HG03469 (cell line): ENCODE data around the gene ST3GAL6.

Source experiments
- ATAC-seq: cut with Tn5 transposase; IDR thresholded peaks from one replicate; pipeline ENCODE4 v1.9.1; 2021; ENCODE audit warnings: mild to moderate bottlenecking, moderate library complexity, moderate number of reproducible peaks; ENCODE audit not compliant: unreplicated experiment

Gene ST3GAL6

DNA sequence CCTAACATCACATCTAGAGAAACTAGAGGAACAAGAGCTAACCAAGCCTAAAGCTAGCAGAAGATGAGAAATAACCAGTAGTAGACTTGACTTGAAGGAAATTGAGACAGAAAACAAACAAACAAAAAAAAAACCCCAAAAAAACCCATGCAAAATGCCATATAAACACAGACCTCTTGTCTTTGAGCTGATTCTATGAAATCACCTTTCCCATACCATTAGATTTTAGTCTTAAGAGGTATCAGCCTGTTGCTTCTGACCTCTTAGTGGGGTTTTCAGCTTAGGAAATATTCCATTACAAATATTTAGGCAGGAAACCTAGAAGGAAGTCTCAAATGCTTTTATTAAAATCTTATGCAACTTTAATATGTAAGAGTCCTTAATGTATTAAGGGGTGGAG is 23.9 kb upstream of the ST3GAL6 start:
- ATAC-seq: no peak

DNA sequence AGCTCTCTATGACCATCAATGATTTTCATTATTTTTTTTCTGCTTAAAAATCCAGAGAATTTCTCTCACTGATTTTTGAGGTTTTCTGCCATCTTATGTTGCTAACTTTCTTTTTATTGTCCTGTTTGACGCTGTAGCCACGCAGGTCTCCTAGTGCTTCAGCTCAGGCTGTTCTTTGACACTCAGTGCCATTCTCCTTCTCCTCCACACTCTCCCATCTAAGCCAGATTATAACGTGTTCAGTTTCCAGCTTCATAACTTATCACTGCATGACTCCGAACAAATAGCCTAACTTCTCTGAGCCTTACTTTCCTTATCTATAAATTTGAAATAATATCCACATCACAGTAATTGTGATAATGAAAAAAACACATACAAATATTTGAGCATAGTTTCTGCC is 22.8 kb upstream of the ST3GAL6 start:
- ATAC-seq: no peak

DNA sequence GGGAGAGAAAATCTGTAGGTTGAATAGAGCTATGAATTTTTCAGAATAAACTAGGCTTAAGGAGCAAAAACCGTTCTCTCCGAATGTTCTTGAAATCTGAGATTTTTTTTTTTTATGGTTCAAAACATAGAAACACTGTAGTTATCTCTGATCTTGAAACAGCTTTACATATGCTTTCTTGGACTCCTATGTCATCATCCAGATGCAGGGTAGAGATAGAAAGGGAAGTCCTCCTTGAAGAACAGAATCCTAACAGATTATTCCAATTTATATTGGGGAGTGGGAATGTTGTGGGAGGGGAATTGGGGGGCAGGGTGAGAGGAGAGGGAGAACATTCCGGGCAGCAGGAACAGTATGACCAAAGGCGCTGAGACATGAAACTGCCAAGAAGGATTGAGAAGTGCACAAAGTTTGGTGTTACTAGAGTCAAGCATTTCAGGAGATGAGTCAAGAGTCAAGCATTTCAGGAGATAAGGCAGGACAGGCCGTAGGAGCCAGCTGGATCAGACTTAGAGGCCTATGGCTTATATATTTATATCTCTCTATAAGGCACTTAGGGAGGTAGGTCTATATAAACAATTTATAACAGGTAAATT is 21.9 kb upstream of the ST3GAL6 start:
- no peak for ATAC-seq

DNA sequence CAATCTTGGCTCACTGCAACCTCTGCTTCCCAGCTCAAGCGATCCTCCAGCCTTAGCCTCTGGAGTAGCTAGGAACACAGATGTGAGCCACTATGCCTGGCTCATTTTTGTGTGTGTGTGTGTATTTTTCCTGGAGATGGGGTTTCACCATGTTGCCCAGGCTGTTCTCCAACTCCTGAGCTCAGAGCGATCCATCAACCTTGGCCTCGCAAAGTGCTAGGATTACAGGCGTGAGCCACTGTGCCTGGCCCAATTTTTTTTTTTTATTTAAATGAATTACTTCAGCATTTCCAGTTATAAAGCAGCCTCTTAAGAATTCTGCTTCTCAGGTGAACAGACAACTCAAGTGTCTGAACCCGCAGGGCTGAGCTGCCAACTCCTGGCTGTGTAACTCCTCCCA is 20.1 kb upstream of the ST3GAL6 start:
- no peak for ATAC-seq

DNA sequence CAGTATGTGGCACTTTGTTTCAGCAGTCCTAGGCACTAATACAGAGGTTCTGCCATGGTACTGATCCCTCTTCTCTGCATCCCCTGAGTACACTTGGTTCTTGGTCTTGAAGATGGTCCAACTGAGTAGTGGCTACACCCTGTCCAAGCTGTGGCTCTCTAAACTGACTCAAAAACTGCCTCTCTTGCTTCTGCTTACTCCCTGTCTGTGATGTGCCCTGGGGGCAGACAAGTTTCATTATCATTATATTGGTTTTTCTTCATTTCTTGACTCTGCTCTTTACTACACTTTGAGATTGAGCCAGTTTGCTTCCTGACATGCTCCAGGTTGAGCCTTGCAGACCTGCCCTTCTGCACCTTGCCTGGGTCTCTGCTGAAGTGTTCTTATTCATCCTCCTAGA is 18.9 kb upstream of the ST3GAL6 start:
- peak; percentile 32 for ATAC-seq

DNA sequence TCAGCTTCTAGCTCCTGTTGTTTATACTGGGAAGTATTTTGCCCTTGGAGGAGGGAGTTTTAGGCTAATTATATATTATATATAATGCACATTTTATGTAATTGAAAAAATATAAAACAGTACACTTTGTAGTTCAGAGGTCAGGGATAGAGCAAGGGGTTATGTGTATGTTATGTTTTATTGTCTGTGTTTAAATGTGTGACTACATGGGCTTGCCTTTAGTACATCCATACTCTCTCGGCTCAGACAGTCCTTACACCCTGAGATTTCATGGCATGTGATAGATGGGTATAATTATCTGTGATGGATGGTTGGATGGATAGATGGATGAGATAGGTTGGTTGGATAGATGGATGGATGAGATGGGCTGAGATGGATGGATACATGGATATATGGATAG is 17.4 kb upstream of the ST3GAL6 start:
- ATAC-seq: no peak

DNA sequence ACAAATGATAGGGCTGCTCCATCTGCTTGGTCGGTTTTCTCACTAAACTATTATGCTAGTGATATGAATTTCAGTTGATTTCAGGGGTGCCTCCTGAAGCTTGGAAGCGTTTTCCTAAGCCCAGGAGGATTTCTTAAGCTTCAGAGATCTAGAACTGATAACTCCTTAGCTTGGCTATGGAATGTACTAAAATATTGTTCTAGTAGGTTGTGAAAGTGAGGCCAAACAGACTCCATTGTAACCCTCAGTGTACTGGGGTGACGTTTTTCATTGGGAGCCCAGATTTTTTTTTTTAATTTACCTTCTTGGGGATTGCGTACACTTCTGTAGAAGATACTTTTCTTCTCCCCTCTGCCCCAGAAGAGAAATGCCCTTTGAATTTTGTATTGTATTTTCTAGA is 17.0 kb upstream of the ST3GAL6 start:
- no peak for ATAC-seq

DNA sequence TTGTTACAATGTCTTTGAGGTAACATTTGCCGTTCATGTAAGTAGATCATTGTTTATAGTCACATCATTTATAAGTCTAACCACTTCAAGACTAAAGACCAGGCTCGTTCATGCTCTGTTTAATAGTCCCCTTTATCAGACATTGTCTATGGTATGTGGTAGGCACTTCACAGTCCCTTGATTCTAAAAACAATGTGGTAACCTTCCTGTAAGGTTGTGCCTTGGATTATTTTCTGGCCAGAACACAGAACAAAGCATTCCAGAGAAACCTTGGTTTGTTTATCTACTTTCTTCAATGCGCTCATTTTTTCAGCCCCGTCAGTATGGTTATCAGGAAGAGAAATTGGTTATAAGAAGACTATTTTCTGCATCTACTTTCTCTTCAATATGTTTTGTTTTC is 16.3 kb upstream of the ST3GAL6 start:
- ATAC-seq: no peak

DNA sequence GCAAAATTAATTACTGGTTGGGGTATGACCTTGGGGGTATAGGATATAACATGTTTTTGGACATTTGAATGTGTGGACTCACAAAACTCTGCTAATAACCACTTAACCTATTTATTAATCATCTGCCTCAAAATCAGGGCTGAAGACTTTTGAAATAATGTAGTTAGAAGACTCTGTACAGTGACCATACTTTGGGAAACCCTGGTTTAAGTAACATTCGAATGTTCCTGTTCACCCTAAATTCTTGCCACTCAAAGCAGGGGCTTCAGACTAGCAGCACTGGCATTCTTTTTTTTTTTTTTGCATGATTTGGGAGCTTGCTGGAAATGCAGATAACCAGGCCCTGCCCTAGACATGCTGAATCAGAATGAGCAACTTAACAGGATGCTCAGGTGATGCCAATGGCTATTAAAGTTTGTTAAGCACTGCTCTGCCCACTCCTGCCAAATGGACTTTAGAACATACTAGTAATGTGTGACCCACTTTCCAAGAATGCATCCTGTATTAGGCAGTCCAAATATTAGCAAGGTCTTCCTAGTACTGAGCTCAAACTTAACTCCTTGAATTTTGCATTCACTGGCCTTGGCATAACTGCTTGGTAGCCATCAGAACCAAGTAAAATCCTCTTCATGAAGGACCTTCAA is 12.7 kb upstream of the ST3GAL6 start:
- no peak for ATAC-seq

DNA sequence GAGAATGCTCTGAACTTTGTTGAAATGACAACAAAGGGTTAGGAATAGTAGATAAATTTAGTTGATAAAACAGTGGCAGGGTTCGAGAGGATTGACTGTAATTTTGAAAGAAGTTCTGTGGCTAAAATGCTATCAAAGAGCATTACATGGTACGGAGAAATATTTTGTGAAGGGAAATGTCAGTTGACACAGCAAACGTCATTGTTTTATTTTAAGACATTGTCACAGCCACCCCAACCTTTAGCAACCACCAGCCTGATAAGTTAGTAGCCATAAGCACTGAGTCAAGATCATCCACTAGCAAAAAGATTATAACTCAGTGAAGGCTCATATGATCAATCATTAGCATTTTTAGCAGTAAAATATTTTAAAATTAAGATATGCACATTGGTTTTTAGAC is 8.7 kb upstream of the ST3GAL6 start:
- no peak for ATAC-seq

DNA sequence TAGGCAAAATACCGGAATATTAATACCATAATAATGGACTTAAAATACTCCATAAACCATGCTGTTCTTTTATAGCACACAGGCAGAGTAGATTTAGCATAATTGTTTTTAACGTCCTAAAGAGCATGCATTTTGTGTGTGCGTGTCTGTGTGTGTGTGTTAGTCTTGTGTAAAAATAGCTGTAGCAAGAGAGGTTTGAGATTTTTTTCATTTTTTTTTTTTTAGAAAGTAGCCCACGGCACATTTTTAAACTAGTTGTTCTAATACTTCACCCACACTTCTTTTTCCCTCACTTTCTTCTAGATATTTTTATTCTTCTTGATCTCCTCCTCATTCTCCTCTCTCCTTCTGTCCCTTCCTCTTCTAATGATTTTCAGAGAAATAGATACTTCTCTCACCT is 7.5 kb upstream of the ST3GAL6 start:
- no peak for ATAC-seq

DNA sequence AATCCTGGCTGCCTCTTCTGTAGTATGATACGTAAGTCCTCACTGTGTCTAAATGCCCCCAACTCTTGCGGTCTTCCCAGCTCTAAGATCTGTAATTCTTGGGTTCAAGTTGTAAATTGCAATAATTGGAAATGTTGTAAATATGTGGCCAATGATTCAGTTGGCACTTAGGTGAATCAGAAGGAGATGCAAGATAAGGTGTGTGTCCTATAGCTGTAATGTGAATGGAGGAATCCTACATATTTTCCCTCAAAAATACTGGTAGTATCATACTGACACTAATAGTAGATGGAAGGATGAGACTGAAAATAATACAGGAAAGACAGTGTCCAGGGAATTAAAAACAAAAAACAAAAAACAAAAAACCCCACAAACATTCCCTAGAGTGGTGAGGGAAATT is 3.5 kb upstream of the ST3GAL6 start:
- no peak for ATAC-seq

DNA sequence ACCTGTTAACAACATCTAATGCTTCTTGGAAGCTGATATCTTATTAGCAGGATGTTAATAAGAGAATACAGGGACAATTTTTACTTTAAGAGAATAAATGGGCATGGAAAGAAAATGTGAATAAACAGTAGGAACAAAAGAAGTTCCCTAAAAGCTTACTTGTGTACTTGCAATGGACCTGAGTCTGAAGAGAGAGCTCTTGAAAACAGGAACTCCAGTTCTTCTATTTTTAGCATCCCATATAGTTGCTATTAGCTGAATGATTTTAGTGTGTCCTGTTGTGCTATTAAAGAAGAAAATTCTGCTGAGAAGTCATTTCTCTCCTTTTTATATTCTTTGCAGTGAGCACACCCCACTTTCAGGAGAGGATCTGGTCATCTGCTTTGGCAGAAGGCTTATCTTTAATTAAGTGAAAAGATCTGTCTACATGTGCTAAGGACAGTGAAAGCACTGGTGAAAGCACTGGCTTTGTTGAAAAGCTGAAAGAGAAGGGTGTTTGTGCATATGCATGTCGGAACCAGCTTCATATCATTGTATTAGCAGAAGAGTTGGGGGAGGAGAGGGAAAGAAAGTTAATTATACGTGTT is 1.4 kb upstream of the ST3GAL6 start:
- ATAC-seq: no peak

DNA sequence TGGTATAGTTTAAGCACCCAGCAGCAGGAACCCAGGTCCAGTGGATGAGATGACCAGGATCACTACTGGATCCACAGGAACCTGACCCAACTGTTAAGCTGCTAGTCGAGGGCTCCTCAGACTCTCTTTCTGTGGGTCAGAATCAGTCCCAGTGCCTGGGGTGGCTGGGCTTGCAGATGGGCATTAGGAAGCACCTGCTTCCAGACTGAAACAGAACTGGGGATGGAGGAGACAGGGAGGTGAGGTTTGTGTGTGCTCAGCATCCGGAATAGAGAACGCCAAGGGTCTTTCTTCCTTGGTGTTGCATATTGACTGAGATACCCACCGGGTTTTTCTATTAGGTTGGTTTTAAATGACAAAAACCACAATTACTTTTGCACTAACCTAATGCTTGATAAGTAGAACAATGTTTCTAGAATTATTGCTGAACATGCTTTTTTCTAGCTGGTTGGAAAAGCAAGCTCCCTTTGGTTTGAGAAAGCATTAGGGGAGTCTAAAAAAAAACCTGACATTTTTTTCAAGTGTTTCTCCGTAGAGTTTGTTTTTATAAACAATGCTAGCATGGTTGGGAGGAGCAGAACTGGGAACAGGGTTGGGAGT is 779 bp downstream of the ST3GAL6 start:
- ATAC-seq: no peak

DNA sequence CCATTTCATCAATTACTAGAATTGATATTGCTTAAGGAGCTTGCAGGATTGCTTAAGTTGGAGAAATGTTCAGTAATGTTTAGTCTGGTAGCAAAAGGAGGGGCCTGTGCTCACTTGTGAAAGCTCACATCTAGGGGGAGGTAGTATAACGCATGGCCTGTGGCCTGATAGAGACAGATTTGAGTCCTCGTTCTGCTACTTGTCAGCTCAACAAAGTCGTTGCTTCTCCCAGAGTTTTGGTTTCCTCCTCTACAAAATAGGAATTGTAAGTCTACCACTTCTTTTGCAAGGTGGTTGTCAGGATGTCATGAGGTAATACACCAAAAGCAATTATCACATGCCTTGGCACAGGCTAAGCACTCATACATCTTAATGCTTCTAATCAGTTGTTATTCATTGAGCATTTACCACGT is 1.3 kb downstream of the ST3GAL6 start:
- ATAC-seq: no peak

DNA sequence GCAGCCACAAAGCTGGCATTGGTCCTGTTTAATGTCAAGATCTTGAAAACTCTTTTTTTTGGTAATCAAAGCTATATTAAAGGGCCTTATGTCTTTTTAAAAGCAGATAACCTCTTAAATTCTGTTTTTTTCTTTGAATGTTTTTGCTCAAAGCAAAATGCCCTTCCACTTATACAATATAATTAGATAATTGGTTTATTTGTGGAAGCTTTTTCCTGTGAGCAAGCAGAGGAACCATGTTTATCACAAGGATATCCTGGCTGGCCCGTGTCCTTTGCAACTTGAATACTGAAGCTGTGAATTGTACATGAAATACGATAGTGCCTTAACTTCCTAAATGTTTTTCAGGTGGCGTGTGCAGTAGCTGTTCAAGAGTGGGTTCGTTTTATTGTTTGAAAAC is 2.6 kb downstream of the ST3GAL6 start:
- ATAC-seq: no peak

DNA sequence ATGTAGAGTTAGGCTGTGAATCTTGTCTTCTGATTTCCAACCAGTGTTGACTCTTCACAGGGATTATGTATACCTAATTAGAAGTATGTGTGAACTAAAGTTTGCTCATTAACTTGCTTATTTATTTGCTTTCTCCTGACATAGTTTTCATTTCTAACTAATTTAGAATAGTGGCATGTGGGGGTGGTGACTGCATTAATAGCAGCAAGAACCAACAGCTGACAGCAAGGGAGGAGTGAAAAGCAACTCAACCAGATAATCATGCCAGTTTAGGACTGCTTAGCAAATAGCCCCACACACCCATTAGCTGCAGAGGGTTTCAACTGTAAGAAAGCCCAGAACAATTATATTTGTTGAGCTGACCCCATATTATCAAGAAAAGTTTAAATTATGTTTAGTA is 3.8 kb downstream of the ST3GAL6 start:
- no peak for ATAC-seq

DNA sequence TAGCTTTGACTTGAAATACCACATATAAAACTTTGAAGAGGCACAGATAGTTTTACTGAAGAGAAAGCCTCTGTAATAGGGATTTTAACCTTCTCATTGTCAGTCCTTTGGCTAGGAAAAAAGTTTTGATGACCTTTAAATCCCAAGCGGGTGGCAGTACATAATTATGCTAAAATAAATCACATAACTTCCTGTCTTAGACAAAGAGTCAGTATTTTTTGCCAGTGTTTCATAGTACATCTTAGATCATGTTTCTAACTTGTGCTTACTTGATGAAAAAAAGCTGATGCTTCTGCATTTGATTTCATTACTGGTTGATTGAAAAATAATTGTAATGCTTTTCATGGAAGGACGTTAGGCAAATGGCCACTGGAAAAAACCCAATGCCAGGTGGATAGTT is 5.8 kb downstream of the ST3GAL6 start:
- no peak for ATAC-seq

DNA sequence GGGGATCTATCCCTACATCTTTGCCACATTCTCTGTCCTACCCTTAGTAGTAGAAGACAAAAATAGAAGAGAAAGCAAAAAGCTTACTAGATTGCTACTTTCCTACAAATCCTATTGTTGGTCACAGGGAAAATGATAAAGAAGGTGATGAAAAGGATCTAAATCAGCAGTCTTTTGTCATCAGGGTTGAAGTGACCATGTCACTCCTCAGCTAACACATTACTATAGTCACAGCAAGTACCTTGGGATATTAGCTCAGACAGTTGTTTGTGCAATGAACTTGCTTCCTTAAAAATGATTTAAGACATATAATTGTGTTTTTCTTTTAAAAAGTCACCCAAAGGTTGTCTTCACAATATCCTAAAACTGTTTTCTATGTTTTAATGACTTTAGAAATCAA is 6.3 kb downstream of the ST3GAL6 start:
- no peak for ATAC-seq

DNA sequence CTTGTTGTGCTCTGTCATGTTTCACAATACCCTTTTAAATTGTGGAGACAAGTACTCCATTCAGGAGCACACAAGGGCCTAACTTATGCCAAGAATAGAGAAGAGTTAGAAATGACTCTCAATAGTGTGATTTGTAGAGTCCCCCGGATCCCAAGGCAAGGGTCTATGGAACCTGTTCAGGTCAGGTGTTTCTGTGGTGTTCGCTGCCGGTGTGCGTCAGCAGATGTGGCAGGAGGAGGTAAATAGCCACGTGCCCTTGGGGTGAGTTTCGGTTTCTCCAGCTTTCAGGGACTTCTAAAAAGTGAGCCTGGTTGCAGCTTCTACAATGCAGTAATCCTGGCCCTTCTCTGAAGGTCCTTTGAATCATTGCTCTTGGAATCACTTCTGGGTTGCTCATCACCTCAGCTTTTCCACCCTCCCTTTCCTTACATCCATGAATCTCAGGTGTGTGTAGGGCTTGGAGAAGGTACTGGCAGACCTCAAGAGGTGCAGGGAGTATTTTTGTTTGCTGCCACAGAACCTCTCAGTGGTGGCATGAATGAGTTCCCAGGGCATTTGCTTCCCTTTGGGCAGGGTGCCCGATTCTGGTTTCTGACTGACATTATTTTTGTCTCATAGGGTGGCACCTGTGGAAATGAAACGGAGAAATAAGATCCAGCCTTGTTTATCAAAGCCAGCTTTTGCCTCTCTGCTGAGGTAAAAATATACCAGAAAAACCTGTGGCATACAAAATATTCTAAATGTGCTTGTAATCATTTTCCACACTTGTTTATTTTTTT is 7.3 kb downstream of the ST3GAL6 start:
- ATAC-seq: no peak

DNA sequence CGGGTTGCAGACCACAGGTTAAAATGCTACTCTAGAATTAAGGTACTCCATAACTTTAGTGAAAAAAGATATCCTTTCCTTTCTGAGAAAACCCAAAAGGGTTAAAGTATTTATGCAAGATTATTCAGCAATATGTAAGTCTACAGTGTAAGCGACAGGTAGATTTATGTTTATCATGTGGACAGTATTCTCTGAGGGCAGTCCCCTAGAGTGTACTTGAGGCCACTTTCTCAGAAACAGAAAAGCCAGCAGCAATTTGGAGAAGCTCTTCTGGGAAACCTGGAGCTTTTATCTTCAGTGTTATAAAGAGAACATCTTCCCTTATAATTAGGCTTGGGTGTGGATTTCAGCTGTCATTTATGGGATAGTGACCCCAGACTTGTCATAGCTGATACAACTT is 8.9 kb downstream of the ST3GAL6 start:
- ATAC-seq: no peak
